Measurements from ENCODE around the gene SH3RF2. TPM values are rescaled to one million over a fixed set of nuclear protein-coding genes. Genes with fewer than 3 reads are reported as not detected.

The SH3RF2 gene
- total and polyA plus RNA-seq, 9 donors, result 0.30 to 6.5 (median 0.81) TPM

- no peak for DNase-seq
- TF ChIP-seq EP300 (IDR thresholded peaks at IDR 0.05) (no peak), CTCF (IDR thresholded peaks at IDR 0.05) (no peak), POLR2A (IDR thresholded peaks at IDR 0.05) (no peak)
- no peaks in the 10 kb centered on the region for H3K4me1 ChIP-seq (ENCODE audit: insufficient read depth)
- 60 to 72% (median 68%) methylated on average over 7 of the region's 7 CpGs for WGBS, 3 donors
- no peak overlapping the region for H3K4me3 ChIP-seq
- no peaks in the 10 kb centered on the region for H3K36me3 ChIP-seq
- no peaks in the 10 kb centered on the region for H3K9me3 ChIP-seq
- intact Hi-C loops (cut with DNase I), result no loop called here
- H3K27ac ChIP-seq, result no peak overlapping the region
- no peaks in the 10 kb centered on the region for H3K27me3 ChIP-seq
Measured at GRCh38 chr5:146079695-146080373, 143.5 kb downstream of the SH3RF2 start.

- intact Hi-C loops (cut with DNase I), result no loop called here
- no peak for DNase-seq
- WGBS, 3 donors, result 6 to 9% (median 7%) methylated on average over 6 of the region's 6 CpGs
- no peak for TF ChIP-seq EP300 (IDR thresholded peaks at IDR 0.05)
- TF ChIP-seq POLR2A (IDR thresholded peaks at IDR 0.05), result no peak
- TF ChIP-seq CTCF (IDR thresholded peaks at IDR 0.05), result no peak
- Histone ChIP-seq H3K27me3 (no peaks in the 10 kb centered on the region), H3K4me3 (no peak overlapping the region), H3K4me1 (ENCODE audit: insufficient read depth) (no peaks in the 10 kb centered on the region), H3K36me3 (no peaks in the 10 kb centered on the region), H3K9me3 (no peaks in the 10 kb centered on the region), H3K27ac (no peak overlapping the region)
Measured at GRCh38 chr5:146081556-146081955, 145.2 kb downstream of the SH3RF2 start.

GRCh38 chr5:146082798-146083197 lies 146.4 kb downstream of the SH3RF2 start:
- Histone ChIP-seq H3K9me3 (no peaks in the 10 kb centered on the region), H3K27ac (no peak overlapping the region), H3K27me3 (no peaks in the 10 kb centered on the region), H3K4me1 (ENCODE audit: insufficient read depth) (no peaks in the 10 kb centered on the region), H3K36me3 (no peaks in the 10 kb centered on the region), H3K4me3 (no peak overlapping the region)
- TF ChIP-seq CTCF (IDR thresholded peaks at IDR 0.05) (no peak), EP300 (IDR thresholded peaks at IDR 0.05) (no peak), POLR2A (IDR thresholded peaks at IDR 0.05) (no peak)
- 86 to 95% (median 88%) methylated on average over 3 of the region's 3 CpGs for WGBS, 3 donors
- intact Hi-C loops (cut with DNase I), result no loop called here
- DNase-seq, result no peak

- no peaks in the 10 kb centered on the region for H3K9me3 ChIP-seq
- no peaks in the 10 kb centered on the region for H3K27me3 ChIP-seq
- no peaks in the 10 kb centered on the region for H3K36me3 ChIP-seq
- H3K4me1 ChIP-seq (ENCODE audit: insufficient read depth), result no peaks in the 10 kb centered on the region
- intact Hi-C loops (cut with DNase I), result no loop called here
- no peak for DNase-seq
- TF ChIP-seq EP300 (IDR thresholded peaks at IDR 0.05) (no peak), CTCF (IDR thresholded peaks at IDR 0.05) (no peak), POLR2A (IDR thresholded peaks at IDR 0.05) (no peak)
- no peak overlapping the region for H3K27ac ChIP-seq
- WGBS, 3 donors, result 95 to 98% (median 95%) methylated on average over 4 of the region's 4 CpGs
- no peak overlapping the region for H3K4me3 ChIP-seq
Measured at GRCh38 chr5:146084376-146084775, 148.0 kb downstream of the SH3RF2 start.

All from ovary (tissue), 9 donors.